Large intestine (tissue), 3 donors: ENCODE data around the gene SIPA1. TPM values are rescaled to one million over a fixed set of nuclear protein-coding genes. Genes with fewer than 3 reads are reported as not detected.
"Not testable (repeated sequence)": the region's sequence is repeated elsewhere in the genome, so short reads cannot be mapped to it uniquely, and the experiment has no call there.

Experiments
- DNase-seq, 2 donors: peaks; one replicate each; pipeline versions ENCODE4 v3.0.0 to v3.0.0-alpha.2; 2013
- H3K27ac ChIP-seq: one replicate; pipeline ENCODE4 v1.5.1; 2013; ENCODE audit warnings: low read length
- H3K27me3 ChIP-seq: 2 replicates; pipeline ENCODE4 v1.6.1; 2013; ENCODE audit warnings: low read length; ENCODE audit not compliant: control insufficient read depth, insufficient read depth
- H3K36me3 ChIP-seq: 2 replicates; pipeline ENCODE4 v1.6.1; 2013; ENCODE audit warnings: low read length; ENCODE audit not compliant: control insufficient read depth, insufficient read depth
- H3K4me1 ChIP-seq: one replicate; pipeline ENCODE4 v1.6.1; 2013; ENCODE audit warnings: low read length; ENCODE audit not compliant: control insufficient read depth, insufficient read depth
- H3K4me3 ChIP-seq: one replicate; pipeline ENCODE4 v1.5.1; 2013; ENCODE audit warnings: low read length
- H3K9me3 ChIP-seq: one replicate; pipeline ENCODE4 v1.6.1; 2013; ENCODE audit warnings: mild to moderate bottlenecking, low read depth, low read length, moderate library complexity; ENCODE audit not compliant: control insufficient read depth
- WGBS: methylation state at CpG from one replicate; pipeline ENCODE4 v1.1.5; 2013; ENCODE audit warnings: low lambda C conversion rate; ENCODE audit not compliant: insufficient coverage; 5-methylcytosine and 5-hydroxymethylcytosine counted together
- polyA plus RNA-seq: library from polyadenylated mRNA; unstranded; fragments of 120-200 nt; gene quantifications from one replicate; pipeline ENCODE4 v1.2.1, GENCODE V29; 2013

The SIPA1 gene
- polyA plus RNA-seq, 1 donor = 26.4 TPM

DNA sequence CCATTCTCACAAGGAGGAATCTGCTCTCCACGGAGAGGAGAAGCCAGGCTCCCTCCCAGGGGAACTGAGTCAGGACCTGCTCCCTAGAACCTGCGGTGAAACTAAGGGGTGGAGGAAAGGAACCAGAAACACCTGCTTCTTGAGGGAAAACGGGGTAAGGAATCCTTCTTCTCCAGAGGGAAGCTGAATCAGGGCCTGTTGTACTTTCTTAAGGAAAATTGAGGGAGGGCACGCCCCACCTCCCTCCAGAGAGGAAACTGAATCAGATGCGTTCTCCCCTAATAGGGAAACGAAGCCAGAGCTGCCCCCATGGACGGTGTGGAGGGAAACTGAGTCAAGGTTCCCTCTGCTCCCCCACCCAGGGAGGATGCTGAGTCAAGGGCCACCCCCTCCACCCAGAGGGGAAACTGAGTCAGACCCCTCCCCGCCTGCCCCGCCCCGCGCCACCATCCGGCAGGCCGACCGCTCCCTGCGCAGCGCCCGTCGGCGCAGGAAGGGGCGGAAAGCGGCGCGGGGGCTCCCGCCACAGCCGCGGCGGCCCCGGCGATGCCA, 24.4 kb downstream of the SIPA1 start:
- no CpG with 5 or more reads among the region's 29 CpGs for WGBS
- H3K27me3 ChIP-seq = no peaks in the 10 kb centered on the region
- no peaks in the 10 kb centered on the region for H3K9me3 ChIP-seq
- H3K4me1 ChIP-seq = peaks cover 12% of the 10 kb centered on the region
- H3K36me3 ChIP-seq = peaks cover 40% of the 10 kb centered on the region
- peak in 1 of 2 donors; percentile 37 for DNase-seq
- peak overlapping the region; percentile 80 for H3K4me3 ChIP-seq
- H3K27ac ChIP-seq = peak overlapping the region; percentile 32

GRCh38 chr11:65662799-65663638, 25.1 kb downstream of the SIPA1 start, which contains the start of gene RELA:
Gene RELA (minus strand): TSS chr11:65662916. CDS start chr11:65662832, 84 bp downstream.
- DNase-seq = peak; percentile 93 to 96
- Histone ChIP-seq H3K4me3 (peak within 1 kb of the TSS; percentile 80), H3K9me3 (no peaks in the 10 kb centered on the region), H3K27ac (peak within 1 kb of the TSS; percentile 98), H3K27me3 (no peaks in the 10 kb centered on the region), H3K36me3 (peaks cover 33% of the 10 kb centered on the region), H3K4me1 (peaks cover 12% of the 10 kb centered on the region)
- no CpG with 5 or more reads among the region's 91 CpGs for WGBS

DNA sequence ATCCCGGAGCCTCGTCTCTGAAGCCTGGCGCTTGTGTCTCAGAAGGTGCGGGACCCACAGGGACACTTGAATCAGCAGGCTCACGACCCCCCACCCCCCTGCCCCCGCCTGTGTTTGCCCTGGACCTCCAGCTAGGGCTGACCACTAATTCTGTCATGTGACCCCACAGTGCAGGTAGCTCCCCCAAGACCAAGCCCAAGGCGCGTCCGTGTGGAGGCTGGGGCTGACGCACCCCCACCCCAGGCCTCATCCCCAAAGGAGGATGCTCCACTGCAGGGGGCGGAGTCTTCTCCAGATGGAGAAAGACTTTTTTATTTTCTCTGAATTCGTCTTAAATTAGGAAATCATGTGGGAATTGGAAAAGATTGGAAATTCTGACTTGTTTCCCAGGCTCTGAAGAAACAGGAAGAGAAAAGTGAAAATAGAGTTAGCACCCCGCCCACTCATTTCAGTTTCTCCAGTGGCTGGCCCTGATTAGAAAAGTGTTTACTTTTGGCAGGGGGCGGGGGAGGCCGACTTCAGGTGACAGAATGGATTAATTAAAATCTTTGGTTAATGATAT, 25.8 kb downstream of the SIPA1 start:
- no peaks in the 10 kb centered on the region for H3K9me3 ChIP-seq
- H3K36me3 ChIP-seq = peaks cover 26% of the 10 kb centered on the region
- 0% methylated on average over 1 of the region's 15 CpGs for WGBS
- peak overlapping the region; percentile 98 for H3K27ac ChIP-seq
- no peaks in the 10 kb centered on the region for H3K27me3 ChIP-seq
- peak overlapping the region; percentile 55 for H3K4me3 ChIP-seq
- peak in 1 of 2 donors; percentile 57 for DNase-seq
- peaks cover 12% of the 10 kb centered on the region for H3K4me1 ChIP-seq

- Histone ChIP-seq H3K4me1 (no peaks in the 10 kb centered on the region), H3K27me3 (no peaks in the 10 kb centered on the region), H3K9me3 (no peaks in the 10 kb centered on the region), H3K36me3 (no peaks in the 10 kb centered on the region), H3K4me3 (no peak overlapping the region), H3K27ac (no peak overlapping the region)
- DNase-seq = no peak
Observed at GRCh38 chr11:65672180-65672860, 34.4 kb downstream of the SIPA1 start.

DNA sequence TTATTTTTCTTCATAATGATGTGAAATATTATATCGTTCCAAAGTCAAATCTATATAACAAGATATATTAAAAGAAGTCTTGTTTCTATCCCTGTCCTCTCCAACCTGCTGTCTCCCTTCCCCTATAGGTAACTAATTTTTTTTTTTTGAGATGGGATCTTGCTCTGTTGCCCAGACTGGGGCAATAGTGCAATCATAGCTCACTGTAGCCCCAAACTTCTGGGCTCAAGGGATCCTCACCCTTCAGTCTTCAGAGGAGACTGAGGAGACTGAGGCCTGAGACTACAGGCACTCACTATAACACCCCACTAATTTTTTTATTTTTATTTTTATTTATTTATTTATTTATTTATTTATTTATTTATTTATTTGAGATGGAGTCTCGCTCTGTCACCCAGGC, 35.1 kb downstream of the SIPA1 start:
- Histone ChIP-seq H3K36me3 (no peaks in the 10 kb centered on the region), H3K9me3 (no peaks in the 10 kb centered on the region)
- WGBS = 89% methylated on average over 1 of the region's 2 CpGs

DNA sequence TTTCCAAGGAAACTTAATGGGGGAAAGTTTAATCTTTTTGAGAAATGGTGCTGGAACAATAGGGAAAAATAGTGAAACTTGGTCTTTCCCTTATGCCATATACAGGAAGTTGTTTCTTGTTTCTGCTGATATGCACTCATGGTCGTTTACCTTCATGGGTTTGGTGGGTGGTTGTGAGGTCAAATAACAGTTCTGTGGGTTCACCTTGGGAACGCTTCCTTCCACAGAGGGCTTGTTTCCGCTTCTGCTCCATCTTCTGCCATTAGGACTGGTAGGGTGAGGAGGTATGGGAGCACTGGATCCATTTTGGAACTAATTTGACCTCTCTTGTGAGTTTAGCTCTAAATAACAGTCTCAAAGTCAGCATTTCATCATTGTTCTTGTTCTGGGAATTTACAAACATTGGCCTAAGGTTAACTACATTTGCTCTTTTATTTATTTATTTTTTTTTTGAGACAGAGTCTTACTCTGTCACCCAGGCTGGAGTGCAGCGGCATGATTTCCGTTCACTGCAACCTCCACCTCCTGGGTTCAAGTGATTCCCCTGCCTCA, 42.4 kb downstream of the SIPA1 start:
- Histone ChIP-seq H3K27me3 (peaks cover 4% of the 10 kb centered on the region), H3K27ac (no peak overlapping the region), H3K4me1 (no peaks in the 10 kb centered on the region), H3K36me3 (no peaks in the 10 kb centered on the region), H3K9me3 (no peaks in the 10 kb centered on the region), H3K4me3 (no peak overlapping the region)
- DNase-seq = no peak
- WGBS = no CpG with 5 or more reads among the region's 5 CpGs

More for the DNA sequence above, 35.1 kb downstream of the SIPA1 start:
- no peak for DNase-seq
- no peaks in the 10 kb centered on the region for H3K27me3 ChIP-seq
- H3K27ac ChIP-seq = no peak overlapping the region
- no peaks in the 10 kb centered on the region for H3K4me1 ChIP-seq
- H3K4me3 ChIP-seq = no peak overlapping the region

DNA sequence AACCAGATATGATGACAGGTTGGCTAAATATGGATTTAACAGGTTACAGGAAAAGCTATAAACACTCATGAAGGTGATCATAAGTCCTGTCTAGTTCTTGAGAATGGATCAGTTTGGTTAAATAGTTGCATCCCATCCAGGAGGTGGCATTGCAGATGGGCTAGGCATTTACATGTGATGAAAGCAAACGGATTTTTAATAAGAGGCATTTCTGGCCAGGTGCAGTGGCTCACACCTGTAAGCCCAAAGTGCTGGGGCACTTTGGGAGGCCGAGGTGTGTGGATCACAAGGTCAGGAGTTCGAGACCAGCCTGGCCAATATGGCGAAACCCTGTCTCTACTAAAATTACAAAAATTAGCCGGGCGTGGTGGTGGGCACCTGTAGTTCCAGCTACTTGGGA, 45.6 kb downstream of the SIPA1 start:
- not testable (repeated sequence) for H3K27ac ChIP-seq, H3K4me3 ChIP-seq, H3K36me3 ChIP-seq, H3K27me3 ChIP-seq, H3K4me1 ChIP-seq, H3K9me3 ChIP-seq, DNase-seq
- no CpG with 5 or more reads among the region's 6 CpGs for WGBS

- Histone ChIP-seq H3K9me3 (no peaks in the 10 kb centered on the region), H3K36me3 (no peaks in the 10 kb centered on the region), H3K27me3 (peaks cover 4% of the 10 kb centered on the region), H3K4me3 (no peak overlapping the region), H3K27ac (no peak overlapping the region), H3K4me1 (no peaks in the 10 kb centered on the region)
- DNase-seq = peak in 1 of 2 donors; percentile 15
- no CpG with 5 or more reads among the region's 8 CpGs for WGBS
Observed at GRCh38 chr11:65685981-65686380, 48.1 kb downstream of the SIPA1 start.

GRCh38 chr11:65691847-65692246, 53.9 kb downstream of the SIPA1 start:
- H3K4me1 ChIP-seq, H3K27me3 ChIP-seq, DNase-seq, H3K9me3 ChIP-seq, H3K27ac ChIP-seq, H3K36me3 ChIP-seq, H3K4me3 ChIP-seq: not testable (repeated sequence)
- WGBS = no CpG with 5 or more reads among the region's 8 CpGs

GRCh38 chr11:65692367-65692766, 54.5 kb downstream of the SIPA1 start:
- Histone ChIP-seq H3K4me3 (no peak overlapping the region), H3K27me3 (no peaks in the 10 kb centered on the region), H3K4me1 (no peaks in the 10 kb centered on the region), H3K36me3 (no peaks in the 10 kb centered on the region), H3K27ac (no peak overlapping the region), H3K9me3 (no peaks in the 10 kb centered on the region)
- 40% methylated on average over 1 of the region's 11 CpGs for WGBS
- peak in 1 of 2 donors; percentile 60 for DNase-seq
